NCI-H524 treated with DMSO at 0.1 percent for 48 hours (cell line): Measurements from ENCODE around the gene INAFM2.
A peak's percentile ranks its signal among the peaks of the same experiment; 100 is the strongest.

Source experiments
- DNase-seq: peaks from one replicate; lab custom pipeline; 2025; lab: John Stamatoyannopoulos, UW

INAFM2 gene

GRCh38 chr15:40306908-40307307, 16.6 kb upstream of the INAFM2 start:
- DNase-seq, result no peak

DNA sequence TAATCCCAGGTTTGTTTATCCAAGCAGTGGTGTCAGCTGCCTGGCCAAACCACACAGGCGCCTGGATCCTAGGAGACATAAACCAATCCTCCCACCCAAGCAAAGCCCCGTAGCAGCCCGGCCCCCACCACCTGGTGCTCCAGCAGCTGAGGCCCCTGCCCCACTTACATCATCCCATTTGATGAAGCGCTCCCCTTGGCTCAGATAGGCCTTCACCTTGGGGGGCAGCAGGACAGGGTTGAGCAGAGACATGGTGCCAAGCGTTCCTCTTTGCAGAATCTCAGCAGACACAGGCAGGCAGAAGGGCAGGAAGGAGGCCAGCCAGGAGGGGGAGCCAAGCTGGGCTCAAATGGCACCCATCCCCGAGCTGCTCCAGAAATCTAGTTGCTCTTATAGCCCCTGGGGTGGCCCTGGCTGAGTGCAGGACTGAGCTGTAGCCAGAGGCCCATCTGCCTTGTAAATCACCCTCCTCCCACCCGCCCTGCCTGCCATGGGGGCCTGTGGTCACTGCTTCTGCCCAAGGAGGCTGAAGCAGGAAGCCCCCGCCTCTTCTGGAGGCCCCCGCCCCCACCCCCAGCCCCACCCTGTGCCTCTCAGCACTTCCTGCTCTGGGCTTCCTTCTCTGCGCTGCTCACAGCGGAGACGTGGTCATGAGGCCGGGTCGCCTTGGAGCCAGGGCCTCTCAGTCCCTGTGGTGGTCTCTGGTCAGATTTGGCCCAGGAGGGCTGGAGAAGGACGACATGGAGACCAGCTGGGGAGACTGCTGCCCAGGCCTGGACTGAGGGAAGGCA, 15.9 kb upstream of the INAFM2 start, which contains the start of gene PLCB2:
Gene PLCB2, minus strand, starts transcription at position 515 of the 791 bp plus-strand sequence. Its CDS starts 263 bp downstream, at position 252.
- no peak for DNase-seq

DNA sequence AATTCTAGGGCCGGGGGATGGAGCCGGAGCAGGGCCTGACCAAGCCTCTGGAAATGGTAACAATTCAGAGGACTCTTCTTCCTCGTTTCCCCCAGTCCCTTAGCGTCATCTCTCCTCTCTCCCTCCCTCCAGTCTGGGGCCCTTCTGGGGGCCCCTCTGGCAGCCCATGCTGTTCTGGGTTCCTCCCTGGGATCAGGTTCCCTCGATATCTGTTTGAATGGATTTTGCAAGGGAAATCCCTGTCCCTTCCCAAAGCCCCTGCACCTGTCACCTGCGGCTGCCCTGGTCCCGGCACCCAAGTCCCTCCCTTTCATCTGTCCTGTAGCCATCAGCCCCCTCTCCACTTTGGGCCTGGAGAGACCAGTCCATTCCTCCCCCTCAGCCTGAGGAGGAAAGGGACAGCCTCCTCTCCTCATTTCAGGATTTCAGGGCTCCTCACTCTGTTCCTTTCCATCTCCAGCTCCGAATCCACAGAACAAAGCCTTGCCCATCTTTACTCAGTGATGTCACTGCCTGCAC, 14.1 kb upstream of the INAFM2 start:
- no peak for DNase-seq

GRCh38 chr15:40310001-40310959, 13.2 kb upstream of the INAFM2 start:
- no peak for DNase-seq

- no peak for DNase-seq
Observed at GRCh38 chr15:40310993-40311392, 12.5 kb upstream of the INAFM2 start.

DNA sequence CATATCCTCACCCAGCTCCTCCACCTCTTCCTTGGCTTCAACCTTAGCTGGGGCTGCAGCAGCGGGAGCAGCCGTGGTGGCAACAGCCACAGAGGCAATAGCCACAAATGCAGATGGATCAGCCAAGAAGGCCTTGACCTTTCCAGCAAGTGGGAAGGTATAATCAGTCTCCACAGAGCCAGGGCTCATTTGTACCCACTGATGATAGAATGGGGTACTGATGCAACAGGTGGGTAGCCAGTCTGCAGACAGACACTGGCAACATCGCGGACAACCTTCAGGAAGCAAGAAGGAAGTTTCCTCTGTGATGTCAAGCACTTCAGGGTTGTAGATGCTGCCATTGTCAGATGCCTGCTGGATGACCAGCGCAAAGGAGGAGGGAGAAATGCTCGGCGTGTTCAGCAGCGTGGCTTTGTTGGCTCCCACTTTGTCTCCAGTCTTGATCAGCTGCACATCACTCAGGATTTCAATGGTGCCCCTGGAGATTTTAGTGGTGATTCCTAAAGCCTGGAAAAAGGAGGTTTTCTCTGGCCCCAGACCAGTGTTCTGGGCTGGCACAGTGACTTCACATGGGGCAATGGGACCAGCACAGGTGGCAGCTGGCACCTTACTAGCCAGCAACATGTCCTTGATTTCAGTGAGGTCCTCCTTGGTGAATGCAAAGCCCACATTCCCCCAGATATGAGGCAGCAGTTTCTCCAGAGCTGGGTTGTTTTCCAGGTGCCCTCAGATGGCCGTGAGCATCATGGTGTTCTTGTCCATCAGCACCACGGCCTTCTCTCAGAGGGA, 10.9 kb upstream of the INAFM2 start:
- no peak for DNase-seq

GRCh38 chr15:40313531-40314398, 9.7 kb upstream of the INAFM2 start:
- peak; percentile 90 for DNase-seq

DNA sequence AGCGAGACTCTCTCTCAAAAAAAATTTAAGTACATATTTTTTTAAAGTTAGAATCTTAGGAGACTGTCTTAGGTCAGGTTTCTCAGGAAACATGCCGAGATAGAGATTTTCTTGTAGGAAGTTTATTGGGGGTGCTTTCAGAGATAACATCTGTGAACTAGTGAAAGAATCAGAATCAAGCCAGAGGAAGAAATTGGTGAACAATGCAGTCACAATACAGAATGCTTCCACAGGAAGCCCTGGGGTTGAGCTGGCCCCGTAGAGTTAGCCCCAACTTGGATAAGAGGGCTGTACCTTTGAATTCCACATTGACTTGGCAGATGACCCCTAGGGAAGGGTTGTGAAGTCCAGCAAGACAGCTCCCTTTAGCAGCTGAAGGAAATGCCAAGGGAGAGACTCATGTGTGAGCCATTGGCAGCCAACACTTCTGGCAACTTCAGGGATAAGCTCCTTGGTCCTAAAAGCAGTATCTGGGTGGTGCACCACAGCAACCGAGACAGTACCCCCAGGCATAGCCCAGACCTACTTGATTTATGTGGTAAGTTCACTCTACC, 8.7 kb upstream of the INAFM2 start:
- DNase-seq, result no peak

GRCh38 chr15:40316931-40317330, 6.6 kb upstream of the INAFM2 start:
- DNase-seq, result no peak

DNA sequence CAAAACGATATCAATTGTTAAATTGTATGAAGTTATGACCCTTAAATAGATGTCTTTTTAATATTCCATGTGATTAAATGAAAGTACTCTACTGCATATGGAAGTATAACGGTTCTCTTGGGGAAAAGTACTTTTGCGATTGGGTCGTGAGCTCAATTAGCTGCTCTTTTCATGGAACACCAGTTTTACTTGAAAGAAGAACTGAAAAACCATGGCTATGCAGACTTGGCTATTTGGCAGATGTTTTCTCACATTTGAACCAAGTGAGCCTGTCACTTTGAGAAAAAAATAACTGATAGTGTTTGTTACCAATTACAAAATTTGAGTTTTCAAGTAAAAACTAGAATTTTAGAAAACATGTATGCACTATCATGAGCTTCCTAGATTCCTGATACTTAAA, 5.9 kb upstream of the INAFM2 start:
- DNase-seq, result no peak

DNA sequence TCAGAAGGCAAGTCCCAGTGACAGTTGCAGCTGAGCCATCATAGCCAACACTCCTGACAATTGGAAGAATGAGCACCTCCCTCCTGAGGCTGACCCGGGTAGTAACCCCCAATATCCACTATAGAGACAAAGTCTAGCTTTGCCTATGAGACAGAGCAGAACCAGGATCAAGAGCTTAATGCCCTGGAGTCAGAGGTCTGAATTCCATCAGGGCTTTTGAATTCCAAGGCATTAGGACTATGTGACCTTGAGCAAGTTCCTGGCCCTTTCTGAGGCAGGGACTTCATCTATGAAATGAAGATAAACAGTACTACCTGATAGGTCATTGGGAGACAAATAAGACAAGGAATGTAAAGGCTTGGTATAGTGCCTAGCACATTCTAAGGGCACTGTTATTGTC, 3.1 kb upstream of the INAFM2 start:
- DNase-seq, result no peak

GRCh38 chr15:40320931-40321371, 2.5 kb upstream of the INAFM2 start:
- peak; percentile 35 for DNase-seq

GRCh38 chr15:40322531-40323238, 807 bp upstream of the INAFM2 start:
- DNase-seq, result no peak

- no peak for DNase-seq
Observed at GRCh38 chr15:40323953-40324937, 753 bp downstream of the INAFM2 start.

GRCh38 chr15:40325188-40325587, 1.7 kb downstream of the INAFM2 start:
- no peak for DNase-seq

GRCh38 chr15:40325700-40326099, 2.2 kb downstream of the INAFM2 start:
- no peak for DNase-seq

GRCh38 chr15:40327457-40327856, 4.0 kb downstream of the INAFM2 start:
- peak; percentile 26 for DNase-seq

- no peak for DNase-seq
Observed at GRCh38 chr15:40328176-40328575, 4.7 kb downstream of the INAFM2 start.

- no peak for DNase-seq
Observed at GRCh38 chr15:40328751-40329150, 5.3 kb downstream of the INAFM2 start.
